HPDE6-E6E7 (cell line): ENCODE data around the gene ERAP2.
"Not testable (repeated sequence)": the region's sequence is repeated elsewhere in the genome, so short reads cannot be mapped to it uniquely, and the experiment has no call there.

Experiments used
- DNase-seq: peaks from one replicate; pipeline ENCODE4 v3.0.0; 2011; ENCODE audit warnings: missing footprints; ENCODE audit errors: extremely low spot score

The ERAP2 gene

GRCh38 chr5:96901384-96901783 is 25.1 kb downstream of the ERAP2 start:
- DNase-seq, result no peak

- no peak for DNase-seq
Observed at GRCh38 chr5:96901841-96902240, 25.5 kb downstream of the ERAP2 start.

- no peak for DNase-seq
Observed at GRCh38 chr5:96902876-96903275, 26.6 kb downstream of the ERAP2 start.

GRCh38 chr5:96903300-96903699 is 27.0 kb downstream of the ERAP2 start:
- no peak for DNase-seq

GRCh38 chr5:96904054-96904931 is 28.0 kb downstream of the ERAP2 start:
- DNase-seq, result no peak

GRCh38 chr5:96905864-96906263 is 29.6 kb downstream of the ERAP2 start:
- DNase-seq, result no peak

- DNase-seq, result no peak
Observed at GRCh38 chr5:96909003-96909402, 32.7 kb downstream of the ERAP2 start.

GRCh38 chr5:96909435-96909834 is 33.1 kb downstream of the ERAP2 start:
- no peak for DNase-seq

GRCh38 chr5:96911139-96911538 is 34.8 kb downstream of the ERAP2 start:
- DNase-seq, result no peak

GRCh38 chr5:96913233-96913632 is 36.9 kb downstream of the ERAP2 start:
- no peak for DNase-seq

- no peak for DNase-seq
Observed at GRCh38 chr5:96919754-96920197, 43.5 kb downstream of the ERAP2 start.

- no peak for DNase-seq
Observed at GRCh38 chr5:96920744-96921355, 44.5 kb downstream of the ERAP2 start.

GRCh38 chr5:96922499-96923244 is 46.4 kb downstream of the ERAP2 start:
- no peak for DNase-seq

GRCh38 chr5:96924016-96924443 is 47.7 kb downstream of the ERAP2 start:
- DNase-seq, result peak; percentile 22

- DNase-seq, result no peak
Observed at GRCh38 chr5:96926276-96926675, 50.0 kb downstream of the ERAP2 start.

GRCh38 chr5:96927008-96927407 is 50.7 kb downstream of the ERAP2 start:
- no peak for DNase-seq

- no peak for DNase-seq
Observed at GRCh38 chr5:96928931-96929708, 52.8 kb downstream of the ERAP2 start.

- DNase-seq, result no peak
Observed at GRCh38 chr5:96930058-96930457, 53.8 kb downstream of the ERAP2 start.

GRCh38 chr5:96930589-96930988 is 54.3 kb downstream of the ERAP2 start:
- no peak for DNase-seq

GRCh38 chr5:96931037-96931436 is 54.7 kb downstream of the ERAP2 start:
- DNase-seq, result not testable (repeated sequence)

- no peak for DNase-seq
Observed at GRCh38 chr5:96931605-96932004, 55.3 kb downstream of the ERAP2 start.

GRCh38 chr5:96932026-96932425 is 55.7 kb downstream of the ERAP2 start:
- no peak for DNase-seq
